Suprapubic skin (tissue), 4 donors: Measurements from ENCODE around the gene NLRP3. TPM values are rescaled to one million over a fixed set of nuclear protein-coding genes. Genes with fewer than 3 reads are reported as not detected.

Experiments
- DNase-seq, 2 donors: peaks; one replicate each; pipeline ENCODE4 v3.0.0-alpha.2; 2019; ENCODE audit warnings: low spot score in 2 of 2
- H3K27ac ChIP-seq: fragments of 200-600 bp; sonication (generic); one replicate; pipeline ENCODE4 v1.5.1; 2019
- H3K27me3 ChIP-seq: fragments of 200-600 bp; sonication (generic); one replicate; pipeline ENCODE4 v1.5.1; 2019
- H3K36me3 ChIP-seq: fragments of 200-600 bp; sonication (generic); one replicate; pipeline ENCODE4 v1.5.1; 2019
- H3K4me1 ChIP-seq: fragments of 200-600 bp; sonication (generic); one replicate; pipeline ENCODE4 v1.5.1; 2019
- H3K4me3 ChIP-seq: fragments of 200-600 bp; sonication (generic); one replicate; pipeline ENCODE4 v1.5.1; 2019; ENCODE audit warnings: mild to moderate bottlenecking
- H3K9me3 ChIP-seq: fragments of 200-600 bp; sonication (generic); one replicate; pipeline ENCODE4 v1.5.1; 2019
- CTCF ChIP-seq, 2 donors: fragments of 200-600 bp in 1 of 2; fragments of 450-650 bp in 1 of 2; sonication (generic) in 1 of 2; IDR thresholded peaks; one replicate each; pipeline ENCODE4 v1.5.1; 2016 to 2019; ENCODE audit warnings: antibody characterized with exemption in 2 of 2, mild to moderate bottlenecking in 1 of 2, moderate library complexity in 1 of 2
- EP300 ChIP-seq: sonication (generic); formaldehyde crosslinking; IDR thresholded peaks from one replicate; pipeline ENCODE4 v1.6.1; 2017; ENCODE audit warnings: antibody characterized with exemption
- POLR2A ChIP-seq, 2 donors: fragments of 450-650 bp; IDR thresholded peaks; one replicate each; pipeline ENCODE4 v1.6.1; 2017; ENCODE audit warnings: antibody characterized with exemption in 2 of 2, mild to moderate bottlenecking in 2 of 2, moderate library complexity in 2 of 2
- POLR2AphosphoS5 ChIP-seq, 3 donors: sonication (generic); formaldehyde crosslinking; IDR thresholded peaks; one replicate each; pipeline ENCODE4 v1.6.1; 2017; ENCODE audit warnings: antibody characterized with exemption in 3 of 3
- WGBS: methylation state at CpG from one replicate; pipeline ENCODE4 v1.1.5; 2018; 5-methylcytosine and 5-hydroxymethylcytosine counted together
- total RNA-seq, 4 donors: library from RNA; depleted of rRNA; stranded (reverse); fragments of >200 nt; gene quantifications; one replicate each; pipeline ENCODE4 v1.1.0, GENCODE V29; 2016

The NLRP3 gene
- total RNA-seq, 4 donors from 2014 or later, result 0.87 to 1.6 (median 1.3) TPM

GRCh38 chr1:247435759-247436147 lies 19.8 kb downstream of the NLRP3 start:
- 89% methylated on average over 3 of the region's 3 CpGs for WGBS
- Histone ChIP-seq H3K27ac (no peak overlapping the region), H3K36me3 (no peaks in the 10 kb centered on the region), H3K9me3 (no peaks in the 10 kb centered on the region), H3K27me3 (no peaks in the 10 kb centered on the region), H3K4me3 (no peak overlapping the region), H3K4me1 (no peaks in the 10 kb centered on the region)
- no peak for DNase-seq
- TF ChIP-seq POLR2A (IDR thresholded peaks at IDR 0.05), result no peak
- no peak for TF ChIP-seq CTCF (IDR thresholded peaks at IDR 0.05)

GRCh38 chr1:247437551-247438505 lies 21.9 kb downstream of the NLRP3 start:
- Histone ChIP-seq H3K27ac (no peak overlapping the region), H3K4me3 (no peak overlapping the region), H3K4me1 (no peaks in the 10 kb centered on the region), H3K9me3 (no peaks in the 10 kb centered on the region), H3K36me3 (no peaks in the 10 kb centered on the region), H3K27me3 (no peaks in the 10 kb centered on the region)
- no peak for DNase-seq
- TF ChIP-seq POLR2AphosphoS5 (IDR thresholded peaks at IDR 0.05), result no peak
- TF ChIP-seq CTCF (IDR thresholded peaks at IDR 0.05), result no peak
- no peak for TF ChIP-seq EP300
- WGBS, result 74% methylated on average over 17 of the region's 17 CpGs

GRCh38 chr1:247440001-247440620 lies 24.1 kb downstream of the NLRP3 start:
- no peaks in the 10 kb centered on the region for H3K4me1 ChIP-seq
- no peak for DNase-seq
- H3K9me3 ChIP-seq, result no peaks in the 10 kb centered on the region
- no peaks in the 10 kb centered on the region for H3K36me3 ChIP-seq
- TF ChIP-seq CTCF (IDR thresholded peaks at IDR 0.05) (no peak), POLR2A (IDR thresholded peaks at IDR 0.05) (no peak), EP300 (no peak), POLR2AphosphoS5 (IDR thresholded peaks at IDR 0.05) (no peak)
- no peak overlapping the region for H3K27ac ChIP-seq
- 59% methylated on average over 6 of the region's 6 CpGs for WGBS
- H3K27me3 ChIP-seq, result no peaks in the 10 kb centered on the region
- H3K4me3 ChIP-seq, result no peak overlapping the region

- Histone ChIP-seq H3K9me3 (no peaks in the 10 kb centered on the region), H3K36me3 (no peaks in the 10 kb centered on the region), H3K4me3 (no peak overlapping the region), H3K27me3 (no peaks in the 10 kb centered on the region), H3K27ac (no peak overlapping the region), H3K4me1 (no peaks in the 10 kb centered on the region)
- DNase-seq, result no peak
- TF ChIP-seq CTCF (IDR thresholded peaks at IDR 0.05), result no peak
- TF ChIP-seq POLR2A (IDR thresholded peaks at IDR 0.05), result no peak
- TF ChIP-seq POLR2AphosphoS5 (IDR thresholded peaks at IDR 0.05), result no peak
- TF ChIP-seq EP300, result no peak
- 67% methylated on average over 5 of the region's 5 CpGs for WGBS
These were observed 25.6 kb downstream of the NLRP3 start for GRCh38 chr1:247441606-247442005.

GRCh38 chr1:247442164-247442563 lies 26.2 kb downstream of the NLRP3 start:
- TF ChIP-seq CTCF (IDR thresholded peaks at IDR 0.05) (no peak), POLR2AphosphoS5 (IDR thresholded peaks at IDR 0.05) (no peak), POLR2A (IDR thresholded peaks at IDR 0.05) (no peak), EP300 (no peak)
- no peaks in the 10 kb centered on the region for H3K36me3 ChIP-seq
- no peaks in the 10 kb centered on the region for H3K9me3 ChIP-seq
- 74% methylated on average over 4 of the region's 4 CpGs for WGBS
- no peak for DNase-seq
- no peaks in the 10 kb centered on the region for H3K27me3 ChIP-seq
- H3K27ac ChIP-seq, result no peak overlapping the region
- no peak overlapping the region for H3K4me3 ChIP-seq
- H3K4me1 ChIP-seq, result no peaks in the 10 kb centered on the region
